B cell (primary cell): Measurements from ENCODE around the gene MYMX. TPM values are rescaled to one million over a fixed set of nuclear protein-coding genes. Genes with fewer than 3 reads are reported as not detected.

Experiments
- ATAC-seq: fragments of 200-7000 bp; cut with Tn5 transposase; one replicate; pipeline ENCODE4 v1.10.0; 2021; ENCODE audit warnings: low read depth, mild to moderate bottlenecking, moderate number of reproducible peaks, moderate library complexity
- CTCF ChIA-PET: fragments of 350-600 bp; sonication (Branson Sonifier 250); formaldehyde crosslinking; loops from one replicate; lab custom pipeline; 2021; ENCODE audit warnings: antibody characterized with exemption, inconsistent platforms; lab: Charles Lee
- POLR2A ChIA-PET: fragments of 350-600 bp; sonication (Branson Sonifier 250); formaldehyde crosslinking; loops from one replicate; lab custom pipeline; 2021; ENCODE audit warnings: antibody characterized with exemption; lab: Charles Lee
- DNase-seq: peaks from one replicate; pipeline ENCODE4 v3.0.0; 2013
- H2AFZ ChIP-seq: 2 replicates; pipeline ENCODE4 v1.6.1; 2012; ENCODE audit warnings: mild to moderate bottlenecking, low read depth, low read length; ENCODE audit not compliant: insufficient read depth, poor library complexity, severe bottlenecking
- H3K27ac ChIP-seq, 2 donors: 1 replicate in 1 of 2; 2 replicates in 1 of 2; pipeline ENCODE4 v1.5.1; 2012 to 2013; ENCODE audit warnings: low read length in 2 of 2, mild to moderate bottlenecking in 2 of 2, moderate library complexity in 1 of 2
- H3K27me3 ChIP-seq, 4 experiments: fragments of 200-600 bp in 1 of 4; sonication (generic) in 1 of 4; replicated peaks in 1 of 4; 1 replicate in 2 of 4; 2 replicates in 2 of 4; pipeline versions ENCODE4 v1.6.1 to v1.7.0; 2013 to 2016; ENCODE audit warnings: low read length in 3 of 4, mild to moderate bottlenecking in 2 of 4, mixed read lengths in 1 of 4, moderate library complexity in 1 of 4; ENCODE audit not compliant: insufficient read depth in 4 of 4, control insufficient read depth in 3 of 4; ENCODE audit errors: control extremely low read depth in 1 of 4
- H3K36me3 ChIP-seq, 2 experiments: replicated peaks in 1 of 2; 1 replicate in 1 of 2; 2 replicates in 1 of 2; pipeline versions ENCODE4 v1.6.1 to v1.7.1; 2013; ENCODE audit warnings: low read length in 1 of 2; ENCODE audit not compliant: insufficient read depth in 2 of 2, control insufficient read depth in 1 of 2; ENCODE audit errors: control extremely low read depth in 1 of 2, extremely low read depth in 1 of 2
- H3K4me1 ChIP-seq, 2 donors: fragments of 200-600 bp in 1 of 2; sonication (generic) in 1 of 2; 1 replicate in 1 of 2; 2 replicates in 1 of 2; pipeline versions ENCODE4 v1.5.1 to v1.6.1; 2013 to 2017; ENCODE audit warnings: low read length in 2 of 2; ENCODE audit not compliant: control insufficient read depth in 2 of 2, insufficient read depth in 2 of 2
- H3K4me2 ChIP-seq: replicated peaks from 2 replicates; pipeline ENCODE3; 2012; ENCODE audit warnings: mild to moderate bottlenecking, low read depth, low read length; ENCODE audit not compliant: poor library complexity, severe bottlenecking
- H3K4me3 ChIP-seq, 5 experiments: fragments of 200-600 bp in 1 of 5; sonication (generic) in 1 of 5; 1 replicate in 3 of 5; 2 replicates in 2 of 5; pipeline versions ENCODE4 v1.5.1 to v1.7.0; 2011 to 2016; ENCODE audit warnings: low read length in 4 of 5, mild to moderate bottlenecking in 4 of 5, low read depth in 2 of 5, control low read depth in 1 of 5, moderate library complexity in 1 of 5; ENCODE audit not compliant: insufficient read depth in 1 of 5; ENCODE audit errors: control extremely low read depth in 1 of 5, extremely low read depth in 1 of 5
- H3K79me2 ChIP-seq: fragments of 200-600 bp; sonication (generic); one replicate; pipeline ENCODE4 v1.6.0; 2016; ENCODE audit warnings: low read length; ENCODE audit not compliant: control insufficient read depth, insufficient read depth
- H3K9ac ChIP-seq: fragments of 200-600 bp; sonication (generic); 2 replicates; pipeline ENCODE4 v1.6.1; 2017; ENCODE audit warnings: mild to moderate bottlenecking, low read length, moderate library complexity
- H3K9me3 ChIP-seq, 3 donors: one replicate each; pipeline versions ENCODE4 v1.6.1 to v1.7.1; 2013; ENCODE audit warnings: low read length in 2 of 3; ENCODE audit not compliant: control insufficient read depth in 2 of 3, insufficient read depth in 1 of 3; ENCODE audit errors: control extremely low read depth in 1 of 3
- H4K20me1 ChIP-seq: 2 replicates; pipeline ENCODE4 v1.6.0; 2012; ENCODE audit warnings: mild to moderate bottlenecking, low read length; ENCODE audit not compliant: insufficient read depth, control insufficient read depth, poor library complexity, severe bottlenecking
- H3K27ac Mint-ChIP-seq: one replicate; pipeline ENCODE4 v1.8.0; 2021; ENCODE audit warnings: mixed read lengths
- H3K27me3 Mint-ChIP-seq: one replicate; pipeline ENCODE4 v1.8.0; 2021; ENCODE audit warnings: mixed read lengths
- H3K4me1 Mint-ChIP-seq: one replicate; pipeline ENCODE4 v1.8.0; 2021; ENCODE audit warnings: mixed read lengths
- H3K4me3 Mint-ChIP-seq: one replicate; pipeline ENCODE4 v1.8.0; 2021; ENCODE audit warnings: mixed read lengths
- H3K9me3 Mint-ChIP-seq: one replicate; pipeline ENCODE4 v1.8.0; 2022; ENCODE audit warnings: mixed read lengths; ENCODE audit not compliant: insufficient read depth
- CTCF ChIP-seq: fragments of 200-600 bp; IDR thresholded peaks from one replicate; pipeline ENCODE4 v1.8.0; 2022; ENCODE audit warnings: antibody characterized with exemption, mild to moderate bottlenecking
- EZH2 ChIP-seq: IDR thresholded peaks from 2 replicates; pipeline ENCODE4 v1.6.1; 2012; ENCODE audit warnings: borderline replicate concordance, low read depth, mild to moderate bottlenecking, moderate library complexity, low read length; ENCODE audit not compliant: insufficient read depth, poor library complexity, severe bottlenecking
- WGBS: methylation state at CpG from one replicate; pipeline ENCODE4 v1.1.5; 2013; ENCODE audit warnings: missing lambda C conversion rate; ENCODE audit not compliant: insufficient coverage; 5-methylcytosine and 5-hydroxymethylcytosine counted together
- intact Hi-C: fragments of 100-400 bp; cut with micrococcal nuclease; formaldehyde crosslinking; loops from one replicate; pipeline ENCODE4 v1.10.0; 2022
- polyA plus RNA-seq: library from polyadenylated mRNA; depleted of rRNA; stranded (reverse); fragments of >200 nt; gene quantifications from 2 replicates; pipeline ENCODE4 v1.2.3, GENCODE V29; 2012
- total RNA-seq, 2 donors: library from RNA; stranded (reverse); fragments of 120-200 nt in 1 of 2; gene quantifications; 1 replicate in 1 of 2; 2 replicates in 1 of 2; pipeline versions ENCODE4 v1.2.3 to v1.2.4, GENCODE V29; 2013 to 2022

MYMX gene
- total and polyA plus RNA-seq, 2 donors (not counting 1 experiment from before 2014, with no cell fraction given): not detected

GRCh38 chr6:44234101-44235025 lies 17.6 kb downstream of the MYMX start:
- Histone ChIP-seq H2AFZ (no peak overlapping the region), H4K20me1 (no peaks in the 10 kb centered on the region), H3K9ac (no peak overlapping the region), H3K4me3 (no peak overlapping the region), H3K9me3 (no peaks in the 10 kb centered on the region), H3K4me1 (peaks cover 6 to 14% of the 10 kb centered on the region in 2 donors), H3K27me3 (no peaks in the 10 kb centered on the region), H3K79me2 (no peaks in the 10 kb centered on the region), H3K27ac (no peak overlapping the region), H3K4me2 (no peak overlapping the region), H3K36me3 (no peaks in the 10 kb centered on the region)
- no peaks in the 10 kb centered on the region for H3K9me3 Mint-ChIP-seq
- no peaks in the 10 kb centered on the region for H3K27me3 Mint-ChIP-seq
- WGBS: 85% methylated on average over 4 of the region's 5 CpGs
- ChIA-PET CTCF (interaction anchor here (0.6 to 4.5 kb wide), 12 partner anchors 8 to 136 kb away, joined by 3 to 37 read pairs (median 7); partner anchors contain the start of genes HSP90AB1 and SLC29A1), POLR2A (interaction anchor here (1.0 kb wide), 1 partner anchor 13 kb away, joined by 4 read pairs; the partner anchor contains the start of gene HSP90AB1)
- TF ChIP-seq CTCF (peak; percentile 41), EZH2 (no peak)
- DNase-seq: peak; percentile 32
- H3K27ac Mint-ChIP-seq: no peak overlapping the region
- ATAC-seq: no peak
- H3K4me1 Mint-ChIP-seq: peaks cover 15% of the 10 kb centered on the region
- intact Hi-C loops: loop anchor here (1.0 kb wide), 1 partner anchor 62 kb away; no protein-coding TSS in a partner anchor
- no peak overlapping the region for H3K4me3 Mint-ChIP-seq
